NCI-H526 treated with DMSO at 0.1 percent for 48 hours (cell line): ENCODE results near the gene RERG.

ENCODE experiments used
- DNase-seq: peaks from one replicate; lab custom pipeline; 2025; lab: John Stamatoyannopoulos, UW

Gene RERG

DNA sequence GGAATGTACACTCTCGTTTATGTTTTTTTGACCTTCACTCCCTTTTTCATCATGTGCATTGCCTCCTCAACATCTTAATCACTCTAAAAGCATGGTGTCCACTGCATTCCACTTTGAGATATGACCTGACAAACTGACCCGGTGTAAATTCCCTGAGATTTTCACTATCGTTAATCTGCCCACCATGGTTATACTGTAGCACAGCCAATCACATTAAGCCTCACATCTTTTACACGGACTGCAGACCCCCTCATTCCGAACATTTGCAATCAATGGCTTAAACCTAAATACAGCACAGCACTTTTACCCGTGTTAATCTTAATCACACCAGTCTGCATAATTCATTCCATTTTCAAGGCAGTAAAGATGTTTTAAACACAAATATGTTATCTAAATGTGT is 2.4 kb downstream of the RERG start:
- no peak for DNase-seq

DNA sequence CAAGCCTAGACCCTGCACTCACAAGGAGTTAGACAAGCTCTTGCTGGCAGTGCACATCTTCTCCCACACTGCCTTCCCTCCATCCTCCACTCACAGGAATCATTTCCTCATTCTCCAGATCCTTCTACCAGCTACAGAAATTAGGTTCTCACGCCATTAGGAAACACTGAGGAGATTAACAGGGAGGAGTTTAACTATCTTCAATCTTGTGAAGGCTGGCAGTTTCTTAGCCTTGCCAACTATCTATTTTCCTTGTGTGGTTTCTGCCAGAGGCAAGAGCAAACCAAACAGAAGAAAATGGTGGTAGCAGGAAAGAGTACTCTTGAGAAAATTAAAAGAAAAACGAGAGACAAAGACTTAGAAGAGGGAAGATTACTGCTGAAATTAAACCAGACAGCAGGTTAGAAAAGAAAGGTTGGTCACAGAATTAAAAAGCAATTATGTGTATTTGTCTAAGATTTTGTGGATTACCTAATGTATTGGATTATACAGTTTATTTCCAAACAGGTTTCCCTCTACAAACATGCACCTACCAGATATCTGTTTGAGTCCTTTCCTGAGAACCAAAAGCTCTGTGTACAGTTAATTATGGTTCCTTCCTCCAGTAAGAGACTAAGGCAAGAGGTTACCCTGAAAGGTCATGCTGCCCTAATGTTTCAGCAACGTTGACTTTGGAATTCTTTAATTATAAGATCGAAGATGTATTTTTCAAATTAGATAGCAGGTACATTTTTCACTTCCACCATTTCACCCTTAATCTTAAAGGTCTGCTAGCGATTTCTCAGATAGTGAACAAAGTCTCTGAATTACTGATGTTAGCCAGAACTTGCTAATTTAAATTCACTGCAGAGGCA is 5.0 kb downstream of the RERG start:
- DNase-seq: no peak

DNA sequence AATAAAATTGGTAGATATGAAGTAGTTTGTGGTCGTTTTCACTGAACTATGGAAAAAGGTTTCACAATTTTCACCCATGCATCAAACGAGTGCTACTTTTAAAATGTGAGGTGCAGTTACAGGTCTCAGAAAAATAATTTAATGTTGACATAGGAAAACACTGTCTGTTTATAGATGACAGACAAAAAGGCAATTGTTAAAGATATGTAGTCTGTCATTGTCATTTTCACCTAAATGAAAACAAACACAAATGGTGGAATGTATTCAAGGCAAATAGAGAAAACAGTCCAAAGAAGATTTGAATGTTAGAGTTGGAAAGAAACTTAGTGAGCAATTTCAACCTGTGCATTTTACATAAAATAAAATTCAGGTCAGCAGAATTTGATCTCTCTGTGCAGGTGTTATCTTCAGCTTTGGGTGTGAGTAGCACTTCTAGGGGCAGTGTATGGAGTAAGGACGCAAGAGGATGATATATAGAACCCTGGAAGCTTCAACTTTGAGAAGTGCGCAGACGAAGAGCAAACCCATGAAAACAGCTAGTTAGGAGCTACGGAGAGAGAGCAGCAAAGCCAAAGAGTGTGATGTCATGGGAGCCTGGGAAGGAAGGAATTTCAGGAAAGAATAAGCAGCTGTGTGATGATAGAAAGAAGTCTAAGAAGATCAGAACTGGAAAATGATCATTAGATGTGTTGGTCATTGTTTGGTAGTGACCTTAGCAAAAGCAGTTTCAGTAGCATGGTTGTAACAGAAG is 6.2 kb downstream of the RERG start:
- peak; percentile 89 for DNase-seq

DNA sequence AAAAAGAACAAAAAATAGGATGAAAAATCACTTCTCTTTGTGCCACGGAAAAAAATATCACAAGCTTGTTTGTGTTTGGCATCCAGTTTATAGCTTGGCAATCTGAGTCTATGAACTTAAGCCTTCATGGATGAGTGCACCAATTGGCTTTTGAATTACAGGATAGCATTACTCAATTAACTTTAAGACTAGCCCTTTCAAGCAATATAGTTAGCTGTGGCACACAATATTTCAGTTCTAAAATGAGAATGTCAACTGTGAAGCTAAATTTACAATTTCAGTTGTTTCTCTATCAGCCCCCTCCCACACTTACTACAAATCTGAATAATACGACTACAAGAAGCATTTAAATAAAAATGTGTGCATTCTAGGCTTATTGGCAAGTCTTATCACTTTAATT is 8.3 kb downstream of the RERG start:
- DNase-seq: peak; percentile 18

DNA sequence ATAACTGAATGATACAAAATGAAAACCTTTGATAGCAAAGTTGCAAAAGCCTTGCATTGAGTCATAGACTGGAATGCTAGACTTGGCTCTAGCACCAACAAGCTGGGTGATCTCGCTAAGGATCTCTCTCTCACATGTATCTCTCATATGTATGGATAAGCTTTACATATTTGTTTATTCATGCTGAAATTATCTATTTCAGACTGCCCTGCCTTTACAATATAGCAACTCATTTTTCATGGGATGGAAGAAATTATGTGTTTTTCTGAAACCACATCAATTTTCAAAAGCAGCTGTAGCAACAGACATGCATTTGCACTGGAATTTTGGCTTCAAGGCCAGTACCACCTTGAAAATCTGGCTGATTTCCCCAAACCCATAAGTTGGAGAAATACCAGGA is 11.4 kb downstream of the RERG start:
- DNase-seq: no peak

DNA sequence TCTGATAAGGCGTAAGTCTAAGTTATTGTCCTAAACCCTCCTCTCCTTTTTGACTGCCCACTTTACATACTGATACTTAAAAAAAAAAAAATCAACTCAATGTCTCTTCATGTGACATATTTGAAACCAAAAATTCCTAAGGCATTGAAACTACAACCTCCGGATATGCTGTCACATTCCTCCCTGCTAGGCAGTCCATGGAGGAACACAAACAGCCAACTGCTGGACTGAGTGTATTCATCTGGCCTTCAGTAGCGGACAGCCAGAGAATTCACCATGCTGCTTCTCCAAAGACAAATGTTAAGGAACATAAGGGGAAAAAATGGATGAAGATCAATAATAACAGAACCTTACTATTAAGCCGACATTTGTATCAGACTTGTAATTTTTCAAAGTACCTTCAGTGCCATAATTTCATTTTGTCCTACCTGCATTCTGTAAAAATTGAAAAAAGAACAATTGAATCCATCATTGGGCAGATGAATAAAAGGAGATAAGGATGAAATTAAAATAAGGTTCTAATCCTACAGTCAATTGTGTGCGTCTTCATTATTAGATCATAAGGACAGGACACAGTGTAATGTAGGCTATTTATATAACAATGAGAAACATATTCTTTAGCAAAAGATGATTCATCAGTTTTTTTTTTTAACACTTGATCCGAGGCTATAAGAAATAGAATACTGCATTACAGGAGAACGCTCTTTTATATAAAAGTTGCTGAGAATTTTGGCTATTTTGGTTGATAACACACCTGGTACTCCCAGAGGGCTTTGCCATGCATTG is 12.2 kb downstream of the RERG start:
- DNase-seq: no peak

DNA sequence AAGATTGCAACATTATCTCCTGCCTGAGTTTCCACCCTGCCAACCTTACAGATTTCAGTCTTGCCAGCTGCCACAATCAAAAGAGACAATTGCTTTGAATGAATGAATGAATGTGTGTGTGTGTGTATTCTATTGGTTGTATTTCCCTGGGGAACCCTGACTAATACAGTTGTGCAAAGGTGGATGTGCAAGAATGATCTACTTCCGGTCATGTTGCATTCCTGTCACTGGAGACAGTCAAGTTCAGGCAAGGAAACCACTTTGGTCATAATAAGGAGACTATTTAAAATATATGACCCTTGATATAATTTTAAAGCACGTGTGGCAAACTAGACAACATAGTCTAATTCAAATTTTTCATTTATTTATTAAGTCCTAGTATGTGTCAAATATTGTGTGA is 13.1 kb downstream of the RERG start:
- DNase-seq: no peak

DNA sequence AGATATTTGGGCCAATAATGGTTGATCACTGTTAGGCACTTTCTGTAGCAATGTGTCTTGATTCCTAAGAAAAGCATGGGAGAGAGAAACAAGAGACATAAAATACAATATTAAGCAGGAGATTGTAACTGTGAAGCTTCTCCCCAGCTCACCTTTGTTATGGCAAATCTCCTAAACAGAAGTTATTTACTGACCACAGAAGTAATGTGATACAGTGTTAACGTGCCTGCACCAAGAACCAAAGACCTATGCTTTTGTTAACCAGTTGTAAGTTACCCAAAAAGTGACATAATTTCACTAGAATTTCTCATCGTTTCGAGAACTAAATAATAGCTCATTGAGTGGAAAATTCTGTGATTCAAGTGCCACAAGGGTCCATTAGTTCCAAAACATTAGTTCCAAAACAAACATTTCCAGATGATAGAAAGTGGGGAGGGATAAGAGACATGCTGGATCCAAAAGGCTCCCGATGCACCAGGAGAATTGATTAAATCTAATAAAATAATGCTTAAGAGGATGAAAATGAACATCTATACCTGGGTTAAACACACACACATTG is 14.3 kb downstream of the RERG start:
- DNase-seq: no peak

DNA sequence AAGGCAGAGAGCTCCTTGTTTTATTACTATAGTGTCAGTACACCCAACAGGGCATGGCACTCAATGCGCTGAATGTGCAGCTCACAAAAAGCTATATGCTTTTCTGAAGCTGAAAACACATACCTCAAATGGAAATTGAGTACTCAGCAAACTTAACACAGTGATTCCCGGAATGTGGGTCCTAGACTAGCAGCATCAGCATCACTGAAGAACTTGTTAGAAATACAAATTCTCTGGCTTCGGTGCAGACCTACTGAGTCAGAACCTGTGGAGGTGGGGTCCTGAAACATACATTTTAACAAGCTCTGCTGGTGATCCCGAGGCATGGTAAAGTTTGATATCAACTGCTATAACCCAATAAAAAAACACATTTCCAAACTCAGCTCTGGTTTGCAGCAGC is 14.9 kb downstream of the RERG start:
- DNase-seq: no peak

DNA sequence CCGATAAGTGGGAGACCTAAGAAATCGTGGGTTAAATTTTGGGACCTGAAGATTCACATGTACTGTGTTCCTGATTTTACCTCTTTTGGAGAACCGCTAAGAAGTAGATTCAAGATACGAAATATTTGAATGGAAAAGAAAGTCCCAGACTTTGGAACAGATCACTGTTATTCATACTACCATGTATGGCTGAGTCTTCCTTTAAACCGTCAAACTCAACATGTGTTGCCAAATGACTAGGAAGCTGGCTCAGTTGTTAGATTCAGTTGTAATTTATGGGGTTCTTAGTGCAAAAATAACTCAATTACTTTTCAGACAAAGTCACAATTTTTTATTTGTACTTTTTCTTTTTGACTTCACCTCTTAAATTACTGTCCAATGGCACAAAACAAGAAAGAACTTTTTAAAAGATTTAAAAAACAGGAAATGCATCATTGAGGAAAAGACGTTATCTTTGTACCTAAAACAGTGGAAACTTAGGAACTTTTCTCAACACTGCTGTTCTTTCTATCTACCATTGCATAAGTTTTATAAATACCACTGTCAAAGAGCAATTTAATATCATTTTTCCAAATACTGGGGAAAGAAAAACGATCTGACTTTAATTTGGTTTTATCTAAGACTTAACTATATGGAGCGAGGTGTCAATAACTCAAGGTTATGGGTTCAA is 15.7 kb downstream of the RERG start:
- no peak for DNase-seq

DNA sequence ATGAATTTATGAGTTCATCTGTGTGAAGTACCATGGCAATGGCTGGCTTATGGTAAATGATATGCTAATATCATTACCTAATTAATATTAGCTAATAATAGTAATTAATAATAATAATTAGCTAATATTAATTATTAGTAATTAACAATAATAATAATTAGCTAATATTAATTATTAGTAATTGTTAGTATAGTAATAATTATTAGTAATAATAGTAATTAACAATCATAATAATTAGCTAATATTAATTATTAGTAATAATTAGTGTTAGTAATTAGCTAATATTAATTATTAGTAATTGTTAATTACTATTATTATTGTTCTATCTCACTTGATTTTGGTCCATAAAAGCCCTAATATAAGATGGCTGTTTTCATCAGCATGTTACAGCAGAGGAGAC is 19.8 kb downstream of the RERG start:
- no peak for DNase-seq

DNA sequence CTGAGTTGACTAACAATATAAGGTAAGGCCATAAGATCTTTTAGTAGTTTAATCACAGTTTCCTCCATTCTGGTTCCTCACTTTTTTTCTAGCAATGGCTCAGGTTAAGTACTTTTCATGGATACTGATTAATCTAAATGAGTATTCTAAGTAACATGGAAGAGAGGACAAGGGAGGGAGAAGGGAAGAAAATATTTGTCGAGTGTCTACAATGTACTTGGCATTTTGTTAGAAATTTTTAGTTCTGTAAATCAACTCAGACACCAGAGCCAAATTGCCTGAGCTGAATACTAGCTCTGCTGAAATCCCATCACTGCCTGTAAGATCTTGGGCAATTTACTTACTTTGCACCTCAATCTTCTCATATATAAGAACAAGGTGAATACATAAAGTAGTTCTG is 20.2 kb downstream of the RERG start:
- DNase-seq: no peak

DNA sequence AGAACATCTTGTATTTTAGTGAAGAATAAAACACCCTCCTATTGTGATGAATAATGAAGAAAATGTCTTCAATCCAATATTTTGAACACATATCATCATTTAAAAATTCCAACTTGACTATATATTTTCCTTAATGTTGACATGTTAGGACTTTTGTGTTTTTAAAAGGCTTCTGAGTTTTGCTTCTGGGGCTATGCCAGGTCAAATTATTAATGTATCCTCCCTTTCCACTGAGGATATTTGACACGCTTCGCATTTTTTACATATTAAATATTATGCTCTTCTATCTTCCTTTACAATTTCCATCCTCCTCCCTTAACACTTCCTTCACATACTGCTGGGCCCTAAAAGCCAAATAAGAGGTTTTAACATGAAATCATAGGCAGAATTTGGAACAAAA is 20.6 kb downstream of the RERG start:
- DNase-seq: no peak

DNA sequence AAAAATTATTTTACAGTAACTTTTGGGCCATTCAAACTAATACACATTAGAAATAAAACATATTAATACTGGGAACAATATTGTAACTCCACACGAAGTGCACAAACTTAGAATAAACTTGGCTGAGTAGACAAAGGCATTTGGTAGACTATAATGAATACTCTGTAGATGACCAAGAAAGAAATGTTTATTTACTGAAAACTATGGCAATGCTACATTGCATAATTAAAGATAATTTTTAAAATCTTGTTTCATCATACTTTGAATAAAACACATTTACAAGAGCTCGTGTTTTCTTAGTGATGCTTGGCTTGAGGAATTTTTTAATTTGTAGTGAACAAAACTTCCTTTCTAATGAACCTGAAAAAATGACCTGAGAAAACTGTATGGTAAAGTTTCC is 21.3 kb downstream of the RERG start:
- DNase-seq: no peak

DNA sequence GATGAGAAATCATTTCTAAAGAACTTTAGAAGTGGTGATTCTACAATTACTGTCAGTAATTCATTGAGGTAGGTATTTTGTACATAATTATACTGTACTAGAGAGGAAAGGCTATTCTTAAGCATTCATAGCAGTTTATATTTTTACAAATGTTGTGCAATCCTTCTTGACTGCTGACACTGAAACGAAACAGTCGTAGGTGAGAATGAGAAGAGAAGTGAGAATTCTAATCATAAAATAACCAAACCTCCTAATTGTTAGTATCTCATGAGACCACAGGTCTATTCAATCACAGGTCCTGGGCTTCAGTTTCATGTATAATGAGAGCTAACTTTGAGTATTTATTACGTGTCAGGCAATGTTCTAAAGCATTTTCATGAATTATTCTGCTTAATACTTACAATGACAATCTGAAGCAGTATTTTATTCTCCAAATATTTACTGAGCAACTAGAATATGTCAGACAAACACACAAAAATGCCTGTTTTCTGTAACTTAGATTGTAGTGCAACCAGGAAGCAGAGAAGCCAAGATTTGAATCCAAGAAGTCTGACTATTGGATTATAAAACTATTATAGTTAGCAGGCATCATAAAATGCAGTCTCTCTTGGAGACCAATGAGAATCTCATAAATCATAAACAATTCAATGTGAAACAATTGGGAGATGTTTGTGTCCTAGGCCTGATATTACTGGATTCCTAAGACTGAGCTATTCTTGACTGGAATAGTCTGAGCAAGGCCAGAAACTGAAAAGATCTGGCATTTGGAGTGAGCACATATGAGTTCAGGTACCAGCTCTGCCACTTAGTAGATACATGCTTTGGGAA is 24.3 kb downstream of the RERG start:
- no peak for DNase-seq

DNA sequence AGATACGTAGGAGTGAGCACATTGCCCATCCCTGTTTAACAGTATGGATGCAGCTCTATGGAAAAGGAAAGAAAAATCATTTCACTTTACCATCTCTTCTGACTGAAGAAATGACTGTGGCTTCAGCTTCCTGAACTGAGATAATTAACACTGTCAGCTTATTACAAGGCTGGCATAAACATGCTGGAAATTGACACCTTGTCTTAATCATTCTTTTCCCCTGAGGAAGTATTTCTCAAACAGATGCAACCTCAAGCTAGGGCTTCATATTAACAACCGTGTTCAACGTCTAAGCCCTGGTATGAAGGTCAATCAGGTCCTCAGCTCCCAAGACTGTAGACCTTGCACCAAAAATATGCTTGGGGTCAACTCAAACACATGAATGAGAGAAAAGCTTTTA is 25.0 kb downstream of the RERG start:
- no peak for DNase-seq

DNA sequence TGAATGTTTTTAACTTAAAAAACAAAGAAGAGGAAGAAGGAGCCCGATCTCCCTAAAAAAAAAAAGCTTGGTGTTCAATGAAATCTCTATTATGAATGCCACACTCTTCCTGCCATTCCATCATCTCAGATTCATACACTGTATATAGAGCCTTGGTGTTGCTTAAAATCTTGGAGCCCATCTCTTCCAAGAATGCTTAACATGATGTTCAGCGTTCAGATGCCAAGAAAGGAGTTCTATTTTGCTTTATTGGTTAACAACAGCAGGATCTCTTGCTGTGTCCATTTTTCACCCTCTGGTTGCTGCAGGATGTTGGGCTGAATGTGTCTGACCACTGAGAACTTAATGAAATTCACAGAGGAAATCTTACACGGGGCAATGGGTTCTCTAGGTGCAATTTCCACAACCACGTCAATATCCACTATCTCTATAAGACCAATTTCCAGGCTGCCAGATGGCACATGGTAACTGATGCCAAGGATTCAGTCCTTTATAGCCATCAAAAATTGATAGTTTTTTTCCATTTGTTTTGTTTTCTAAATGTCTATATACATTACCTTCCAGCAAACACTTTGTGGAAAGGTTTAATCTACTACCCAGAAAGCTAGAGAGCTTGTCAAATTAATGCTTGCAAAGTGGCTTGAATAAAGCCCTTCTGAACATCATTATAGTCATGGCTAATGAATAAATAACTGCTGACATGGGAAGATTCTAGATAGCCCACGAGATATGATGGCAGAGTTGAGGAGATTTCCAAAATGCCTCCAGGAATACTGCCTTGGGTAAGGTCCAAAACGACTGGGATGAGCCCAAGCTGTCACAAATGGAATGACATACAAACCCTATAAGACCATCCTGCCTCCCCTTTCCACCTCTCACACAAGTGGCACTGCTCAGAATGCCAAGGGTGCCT is 26.5 kb downstream of the RERG start:
- no peak for DNase-seq

DNA sequence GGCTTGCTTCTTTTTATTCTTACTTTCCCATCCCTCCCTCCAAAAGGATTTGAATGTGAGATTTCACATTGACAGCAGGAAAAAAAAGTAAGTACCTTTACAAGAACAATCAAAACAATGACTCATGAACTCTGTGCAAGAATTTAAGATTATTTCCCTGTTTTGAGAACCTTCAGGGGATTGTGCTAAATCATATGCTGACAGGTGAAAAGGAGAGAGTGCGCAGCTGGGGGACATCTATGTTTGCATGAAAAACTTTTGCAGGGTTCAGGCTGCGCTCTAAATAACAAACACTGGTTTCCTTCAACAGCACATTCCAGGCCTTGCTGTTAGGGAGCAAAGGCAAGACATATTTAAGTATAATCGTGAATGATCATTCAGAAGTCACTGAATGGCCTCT is 27.3 kb downstream of the RERG start:
- no peak for DNase-seq

DNA sequence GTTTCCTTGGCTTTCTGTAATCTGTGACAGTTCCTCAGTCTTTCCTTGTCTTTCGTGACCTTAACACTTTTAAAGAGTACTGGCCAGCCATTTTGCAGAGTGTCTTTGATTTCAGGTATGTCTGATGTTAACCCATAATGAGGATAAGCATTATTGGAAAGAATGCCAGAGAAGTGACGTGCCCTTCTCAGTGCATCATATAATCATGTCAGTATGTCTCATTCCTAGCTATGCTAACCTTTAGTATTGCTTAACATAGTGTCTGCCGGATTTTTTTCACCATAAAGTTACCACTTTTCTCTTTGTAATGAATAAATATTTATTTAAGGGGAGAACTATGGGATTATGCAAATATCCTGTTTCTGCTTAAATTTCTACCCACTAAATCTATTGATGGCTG is 28.5 kb downstream of the RERG start:
- no peak for DNase-seq

DNA sequence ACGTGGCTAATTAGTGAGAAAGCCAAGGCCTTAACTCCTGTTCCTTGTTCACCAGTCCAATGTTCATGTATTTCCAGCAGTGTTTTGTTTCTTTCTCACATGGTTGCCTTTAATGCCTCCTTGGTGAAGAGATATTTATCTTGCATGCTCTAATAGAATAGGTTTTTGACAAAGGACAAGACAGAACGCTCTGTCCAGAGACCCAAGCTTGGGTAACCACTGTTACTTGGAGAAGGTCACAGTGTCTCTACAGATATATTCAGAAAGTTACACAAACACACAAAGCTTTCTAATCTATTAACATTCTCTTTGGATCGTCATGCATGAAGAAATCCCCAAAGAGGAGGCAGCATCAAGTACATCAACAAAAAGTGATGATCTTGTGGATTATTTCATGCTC is 33.1 kb downstream of the RERG start:
- no peak for DNase-seq
